DMS153 (cell line): ENCODE data around the gene S100A10.

Experiments used
- DNase-seq: peaks from one replicate; lab custom pipeline; 2025; lab: John Stamatoyannopoulos, UW

S100A10 gene

GRCh38 chr1:151993734-151994496 is at the start of gene S100A10:
TSS of gene S100A10 (minus strand) at chr1:151993859. CDS start at chr1:151986230, 7,629 bp downstream.
- peak; percentile 51 for DNase-seq

GRCh38 chr1:152042030-152042429 is 48.4 kb upstream of the S100A10 start:
- DNase-seq, result no peak

- DNase-seq, result no peak
Observed at GRCh38 chr1:152039886-152040285, 46.2 kb upstream of the S100A10 start.

- DNase-seq, result no peak
Observed at GRCh38 chr1:152039461-152039860, 45.8 kb upstream of the S100A10 start.

GRCh38 chr1:152038871-152039270 is 45.2 kb upstream of the S100A10 start:
- no peak for DNase-seq

GRCh38 chr1:152036267-152037216 is 42.9 kb upstream of the S100A10 start, which contains the start of gene S100A11:
TSS of gene S100A11 (minus strand) at chr1:152037004. CDS start at chr1:152036915, 89 bp downstream.
- DNase-seq, result peak; percentile 39

- DNase-seq, result no peak
Observed at GRCh38 chr1:152035539-152036266, 42.0 kb upstream of the S100A10 start.

GRCh38 chr1:152034654-152035538 is 41.2 kb upstream of the S100A10 start:
- peak; percentile 91 for DNase-seq

GRCh38 chr1:152034324-152034653 is 40.6 kb upstream of the S100A10 start:
- peak; percentile 91 for DNase-seq

- no peak for DNase-seq
Observed at GRCh38 chr1:152029929-152030211, 36.2 kb upstream of the S100A10 start.

- DNase-seq, result no peak
Observed at GRCh38 chr1:152029144-152029928, 35.7 kb upstream of the S100A10 start.

GRCh38 chr1:152026895-152027294 is 33.2 kb upstream of the S100A10 start:
- no peak for DNase-seq

- DNase-seq, result no peak
Observed at GRCh38 chr1:152024223-152024622, 30.6 kb upstream of the S100A10 start.

GRCh38 chr1:152023221-152023620 is 29.6 kb upstream of the S100A10 start:
- no peak for DNase-seq

GRCh38 chr1:152022474-152022873 is 28.8 kb upstream of the S100A10 start:
- DNase-seq, result no peak

- DNase-seq, result no peak
Observed at GRCh38 chr1:152021569-152021968, 27.9 kb upstream of the S100A10 start.

GRCh38 chr1:152020849-152021248 is 27.2 kb upstream of the S100A10 start:
- no peak for DNase-seq

GRCh38 chr1:152018537-152018936 is 24.9 kb upstream of the S100A10 start:
- no peak for DNase-seq

GRCh38 chr1:152015766-152016165 is 22.1 kb upstream of the S100A10 start:
- DNase-seq, result no peak

- no peak for DNase-seq
Observed at GRCh38 chr1:152014943-152015342, 21.3 kb upstream of the S100A10 start.
